Right kidney (tissue), 1 donor: ENCODE measurements around the gene RNU6-9.

Experiments
- DNase-seq: peaks from one replicate; pipeline ENCODE4 v3.0.0-alpha.2; 2016

The RNU6-9 gene

DNA sequence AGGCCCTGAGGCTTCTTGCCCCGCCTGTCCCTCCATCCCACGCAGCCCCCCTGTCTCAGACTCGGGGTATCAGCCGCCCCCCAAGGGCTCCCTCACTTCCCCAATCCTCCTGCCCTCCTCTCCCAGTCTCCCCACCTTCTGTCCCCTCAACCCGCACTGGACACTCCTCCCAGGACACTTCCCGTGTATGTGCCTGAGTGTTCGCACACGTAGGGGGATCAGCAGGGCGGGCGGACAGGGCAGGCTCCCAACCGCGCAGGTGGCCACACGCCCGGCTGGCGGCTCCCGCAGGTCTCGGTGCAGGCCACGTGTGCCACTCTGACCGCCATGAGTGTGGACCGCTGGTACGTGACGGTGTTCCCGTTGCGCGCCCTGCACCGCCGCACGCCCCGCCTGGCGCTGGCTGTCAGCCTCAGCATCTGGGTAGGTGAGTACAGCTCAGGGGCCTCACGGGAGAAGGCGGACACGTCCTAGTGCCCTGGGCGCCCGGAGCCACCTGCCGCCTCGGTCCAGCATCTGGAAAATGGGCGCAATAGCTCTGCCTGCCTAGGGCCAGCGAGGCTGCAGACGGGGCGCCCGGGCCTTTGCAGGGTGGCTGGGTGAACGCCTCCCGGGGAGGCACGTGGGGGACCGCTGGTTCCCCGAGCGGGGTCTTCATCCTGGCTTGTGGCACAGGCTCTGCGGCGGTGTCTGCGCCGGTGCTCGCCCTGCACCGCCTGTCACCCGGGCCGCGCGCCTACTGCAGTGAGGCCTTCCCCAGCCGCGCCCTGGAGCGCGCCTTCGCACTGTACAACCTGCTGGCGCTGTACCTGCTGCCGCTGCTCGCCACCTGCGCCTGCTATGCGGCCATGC, 26.1 kb downstream of the RNU6-9 start:
- DNase-seq = peak; percentile 71

DNA sequence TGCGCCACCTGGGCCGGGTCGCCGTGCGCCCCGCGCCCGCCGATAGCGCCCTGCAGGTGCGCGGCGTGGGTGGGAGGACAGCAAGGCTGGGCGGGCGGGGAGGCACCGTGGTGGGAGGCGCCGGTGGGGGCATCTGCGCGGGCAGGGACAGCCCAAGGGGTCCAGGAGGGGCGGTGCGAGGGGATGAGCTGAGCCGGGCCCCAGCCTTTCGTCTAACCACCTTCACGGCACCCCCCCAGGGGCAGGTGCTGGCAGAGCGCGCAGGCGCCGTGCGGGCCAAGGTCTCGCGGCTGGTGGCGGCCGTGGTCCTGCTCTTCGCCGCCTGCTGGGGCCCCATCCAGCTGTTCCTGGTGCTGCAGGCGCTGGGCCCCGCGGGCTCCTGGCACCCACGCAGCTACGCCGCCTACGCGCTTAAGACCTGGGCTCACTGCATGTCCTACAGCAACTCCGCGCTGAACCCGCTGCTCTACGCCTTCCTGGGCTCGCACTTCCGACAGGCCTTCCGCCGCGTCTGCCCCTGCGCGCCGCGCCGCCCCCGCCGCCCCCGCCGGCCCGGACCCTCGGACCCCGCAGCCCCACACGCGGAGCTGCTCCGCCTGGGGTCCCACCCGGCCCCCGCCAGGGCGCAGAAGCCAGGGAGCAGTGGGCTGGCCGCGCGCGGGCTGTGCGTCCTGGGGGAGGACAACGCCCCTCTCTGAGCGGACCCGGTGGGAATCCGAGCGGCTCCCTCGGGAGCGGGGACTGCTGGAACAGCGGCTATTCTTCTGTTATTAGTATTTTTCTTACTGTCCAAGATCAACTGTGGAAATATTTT, 27.0 kb downstream of the RNU6-9 start:
- DNase-seq = no peak

DNA sequence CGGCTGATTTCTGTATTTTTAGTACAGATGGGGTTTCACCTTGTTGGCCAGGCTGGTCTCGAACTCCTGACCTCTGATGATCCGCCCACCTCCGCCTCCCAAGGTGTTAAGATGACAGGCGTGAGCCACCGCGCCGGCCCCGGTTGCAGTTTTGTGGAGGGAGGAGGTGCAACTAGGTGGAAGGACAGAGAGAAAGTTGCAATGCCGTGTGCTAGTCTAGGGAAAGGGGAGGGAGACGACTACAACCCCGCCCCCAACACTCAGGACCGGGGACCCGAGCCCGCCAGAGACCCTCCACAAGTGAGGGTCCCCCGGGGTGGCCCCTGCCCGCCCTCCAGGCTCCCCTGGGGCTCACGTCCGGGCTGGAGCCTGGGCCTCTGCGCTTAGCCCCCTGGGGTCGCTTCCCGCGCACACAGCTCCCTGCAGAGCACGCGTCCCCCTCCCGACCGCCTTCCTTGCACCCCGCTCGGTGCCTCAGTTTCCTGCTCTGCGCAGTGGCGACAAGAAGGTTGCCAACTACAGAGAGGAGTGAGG, 31.3 kb downstream of the RNU6-9 start:
- no peak for DNase-seq

DNA sequence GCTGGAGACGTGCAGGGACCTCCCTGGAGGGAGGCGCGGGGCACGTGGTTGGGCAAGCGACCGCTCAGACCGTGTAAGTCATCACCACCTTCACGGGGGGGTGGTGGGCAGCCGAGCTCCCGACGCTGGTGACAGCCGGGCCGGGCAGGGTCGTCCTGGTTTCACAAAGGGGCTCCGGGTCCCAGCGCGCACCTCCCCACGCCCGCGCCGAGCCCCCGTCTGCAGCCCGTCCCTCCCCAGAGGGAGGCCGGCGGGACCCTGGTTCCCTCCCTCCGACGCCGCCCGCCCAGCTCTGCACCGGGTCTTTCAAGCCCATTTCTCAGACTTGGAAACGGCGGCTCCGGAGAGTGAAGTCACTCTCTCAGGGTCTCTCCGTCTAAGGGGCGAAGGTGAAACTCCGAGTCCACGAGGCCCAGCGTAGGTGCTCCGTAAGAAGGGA, 31.8 kb downstream of the RNU6-9 start:
- DNase-seq = peak; percentile 79

DNA sequence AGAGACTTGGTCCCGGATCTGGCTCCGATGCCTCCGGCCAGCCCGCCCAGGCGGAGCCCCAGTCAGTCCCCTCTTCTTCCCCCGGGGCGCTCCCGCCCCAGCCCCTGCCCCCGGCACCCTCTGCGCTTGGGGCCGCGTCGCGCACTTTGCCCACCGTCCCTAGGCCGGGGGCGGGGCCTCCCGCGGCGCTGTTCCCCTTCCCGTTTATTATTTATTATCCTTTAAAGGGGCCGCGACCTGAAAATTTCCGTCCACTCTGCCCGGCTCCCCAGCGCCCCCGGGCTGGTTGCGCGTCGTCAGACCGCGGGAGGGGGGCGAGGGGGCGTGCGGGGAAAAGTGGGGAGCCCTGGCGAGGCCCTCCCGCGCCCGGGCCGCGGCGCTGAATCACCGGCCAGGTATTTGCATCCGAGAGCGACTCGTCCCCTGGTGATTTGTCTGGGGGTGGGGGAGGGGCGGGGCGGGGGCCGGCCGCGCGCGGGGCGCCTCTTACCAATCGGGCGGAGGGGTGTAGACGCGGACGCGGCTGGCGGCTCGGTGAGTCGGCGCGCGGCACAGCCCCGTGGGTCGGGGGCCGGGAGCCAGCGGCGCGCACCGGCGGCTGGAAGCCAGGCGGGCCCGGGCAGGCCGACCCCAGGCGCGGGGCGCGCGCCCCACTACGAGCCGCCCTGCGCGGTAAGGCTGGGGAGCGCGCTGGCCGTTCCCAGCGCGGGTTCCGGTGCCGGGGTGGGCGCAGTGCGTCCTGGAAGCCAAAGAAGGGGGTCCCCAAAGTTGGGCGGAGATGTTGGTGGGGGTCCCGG, 32.4 kb downstream of the RNU6-9 start, which contains the start of gene ARID3A:
ARID3A (plus strand) TSS at position 510 of the 797 bp plus-strand sequence. CDS start 3,494 bp downstream, outside the sequence.
- peak; percentile 81 for DNase-seq

DNA sequence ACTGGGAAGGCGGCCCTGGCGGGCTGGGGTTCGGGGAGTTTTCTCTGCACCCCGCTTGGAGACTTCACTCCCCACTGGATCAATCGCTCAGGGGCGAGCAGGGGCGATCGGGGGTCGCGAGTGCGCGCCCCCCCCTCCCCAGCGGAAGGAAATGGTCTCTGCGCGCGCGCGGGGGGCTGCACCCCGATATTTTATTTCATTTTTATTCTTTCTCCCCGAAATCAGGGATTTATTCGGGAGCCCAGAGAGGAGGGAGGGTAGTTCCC, 33.0 kb downstream of the RNU6-9 start:
- peak; percentile 71 for DNase-seq

DNA sequence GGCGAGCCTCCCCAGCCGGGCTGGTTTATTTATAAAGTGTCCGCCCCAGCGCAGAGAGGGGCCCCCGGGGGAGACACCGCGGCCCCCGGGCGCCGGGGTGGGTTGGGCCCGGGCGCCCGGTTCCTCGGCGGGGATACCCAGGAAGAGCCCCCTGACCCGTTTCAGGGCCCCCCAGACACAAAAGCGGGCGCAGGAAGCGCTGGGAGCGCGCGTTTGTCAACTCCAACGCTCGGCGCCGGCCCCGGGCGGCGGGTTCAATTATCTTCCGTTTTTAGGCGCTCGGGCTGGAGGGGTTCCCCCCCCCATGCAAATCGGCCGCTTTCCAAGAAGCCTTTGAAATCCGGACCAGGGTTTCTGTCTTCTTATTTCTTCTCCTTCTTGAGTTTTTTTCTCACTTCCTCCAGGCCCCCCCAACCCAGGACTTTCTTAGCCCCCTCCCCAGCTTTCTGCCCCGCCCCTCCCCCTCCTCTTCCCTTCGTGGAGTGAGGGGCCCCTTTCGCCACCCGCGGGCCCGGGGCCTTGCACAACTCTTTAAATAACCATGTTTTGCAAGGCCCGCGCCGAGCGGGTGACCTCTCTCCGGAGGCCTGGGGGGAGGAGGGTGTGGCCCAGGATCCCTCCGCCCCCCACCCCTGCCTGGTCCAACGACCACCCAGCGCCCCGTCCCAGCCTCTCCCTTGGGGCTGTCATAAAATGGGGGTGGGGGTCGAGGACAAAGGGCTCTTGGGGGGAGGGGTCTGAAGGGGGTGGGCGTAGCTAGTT, 33.5 kb downstream of the RNU6-9 start:
- peak; percentile 69 for DNase-seq

DNA sequence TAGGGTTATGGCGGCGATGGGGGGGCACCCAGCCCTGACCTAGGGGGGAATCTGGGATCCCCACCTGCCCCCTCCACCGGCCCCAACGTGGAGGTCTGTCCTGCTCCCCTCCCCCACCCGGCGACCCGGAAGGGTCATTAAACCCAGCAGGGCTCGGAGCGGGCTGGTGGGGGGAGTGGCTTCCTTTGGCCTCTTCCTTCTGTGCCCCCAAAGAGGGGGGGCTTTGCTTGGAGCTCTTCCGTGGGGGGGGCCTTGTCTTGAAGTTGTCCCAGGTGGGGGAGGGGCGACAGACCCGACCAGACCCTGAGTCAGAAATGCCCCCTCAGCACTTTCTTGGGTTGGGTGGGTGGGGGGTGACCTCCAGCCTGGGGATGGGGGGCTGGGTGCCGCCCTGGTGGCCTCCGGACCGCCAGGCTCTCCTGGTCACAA, 34.1 kb downstream of the RNU6-9 start:
- DNase-seq = no peak

DNA sequence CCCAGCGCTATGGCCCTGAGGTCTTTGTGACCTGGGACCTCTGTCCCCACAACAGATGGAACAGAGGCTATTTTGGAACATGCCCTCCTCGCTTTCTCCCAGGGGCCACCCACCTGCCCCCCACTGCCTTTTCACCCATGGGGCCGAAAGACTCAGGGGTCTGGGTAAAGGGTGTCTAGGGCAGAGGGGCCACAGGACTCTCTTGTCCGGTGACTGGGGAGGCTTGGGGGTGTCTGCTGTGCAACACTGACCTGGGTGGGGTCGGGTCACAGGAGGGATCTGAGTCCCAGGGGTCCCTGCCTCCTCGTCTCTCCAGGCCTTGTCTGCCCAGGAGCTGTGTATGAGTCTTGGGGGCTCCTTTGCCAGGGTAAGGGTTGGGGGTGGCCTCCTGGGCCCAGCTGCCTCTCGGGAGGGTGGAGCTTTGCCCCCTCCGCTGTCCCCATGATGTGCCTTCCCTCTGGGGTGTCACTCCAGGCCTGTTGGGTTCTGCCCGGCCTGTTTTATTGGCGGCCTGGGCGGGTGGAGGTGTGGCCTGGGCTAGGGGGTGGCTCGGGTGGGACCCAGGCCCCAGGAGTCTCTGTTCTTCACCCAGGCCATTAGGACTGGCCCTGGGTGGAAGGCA, 34.6 kb downstream of the RNU6-9 start:
- no peak for DNase-seq

DNA sequence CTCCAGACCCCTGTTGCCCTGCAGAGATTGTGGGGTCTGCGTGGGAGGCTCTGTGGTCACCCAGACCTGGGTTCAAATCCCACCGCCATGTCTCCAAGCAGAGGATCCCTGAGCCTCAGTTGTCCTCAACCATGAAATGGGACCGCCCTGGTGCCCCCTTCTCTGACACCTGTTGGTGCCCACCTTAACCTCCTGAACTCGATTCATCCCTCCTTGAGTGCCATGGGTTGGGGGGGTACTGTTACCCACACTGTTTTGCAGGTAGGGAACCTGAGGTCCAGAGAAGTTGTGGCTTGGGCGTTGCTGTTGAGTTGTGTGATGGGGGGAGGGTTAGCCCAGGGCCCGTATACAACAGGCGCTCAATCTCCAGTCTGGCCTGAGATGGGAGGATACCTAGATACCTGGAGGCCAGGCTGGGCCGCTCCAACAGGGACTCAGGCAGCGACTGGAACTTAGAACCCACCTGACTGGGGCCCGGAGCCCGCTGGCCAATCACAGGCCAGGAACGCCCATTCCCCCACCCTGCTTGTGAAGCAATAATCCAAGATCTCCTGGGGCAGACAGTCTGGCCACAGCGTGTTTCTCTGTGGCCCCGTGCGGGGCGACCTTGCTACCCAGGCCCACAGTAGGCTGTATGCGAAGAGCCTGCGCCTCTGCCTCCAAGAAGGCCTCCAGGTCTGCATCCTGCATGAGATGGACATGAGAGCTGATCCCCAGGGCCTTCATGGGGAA, 35.4 kb downstream of the RNU6-9 start:
- no peak for DNase-seq

DNA sequence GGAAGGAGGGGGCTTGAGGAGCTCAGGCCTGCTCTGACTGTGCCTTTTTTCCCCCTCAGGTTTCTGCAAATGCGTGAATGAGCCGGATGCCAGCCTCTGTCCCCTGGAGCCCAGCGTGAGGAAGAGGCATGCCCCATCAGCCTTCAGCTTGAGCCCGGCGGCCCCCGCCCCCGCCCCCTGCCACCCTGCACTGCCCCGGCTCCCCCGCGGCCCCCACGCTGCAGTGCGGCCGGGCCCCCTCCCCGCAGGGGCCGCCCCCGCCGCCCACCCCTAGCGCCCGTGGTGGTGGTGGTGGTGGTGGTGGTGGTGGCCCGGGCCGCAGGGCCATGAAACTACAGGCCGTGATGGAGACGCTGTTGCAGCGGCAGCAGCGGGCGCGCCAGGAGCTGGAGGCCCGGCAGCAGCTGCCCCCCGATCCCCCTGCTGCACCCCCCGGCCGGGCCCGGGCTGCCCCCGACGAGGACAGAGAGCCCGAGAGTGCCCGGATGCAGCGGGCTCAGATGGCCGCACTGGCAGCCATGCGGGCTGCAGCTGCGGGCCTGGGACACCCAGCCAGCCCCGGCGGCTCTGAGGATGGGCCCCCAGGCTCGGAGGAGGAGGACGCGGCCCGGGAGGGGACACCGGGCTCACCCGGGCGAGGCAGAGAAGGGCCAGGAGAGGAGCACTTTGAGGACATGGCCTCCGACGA, 36.1 kb downstream of the RNU6-9 start:
- DNase-seq = no peak

DNA sequence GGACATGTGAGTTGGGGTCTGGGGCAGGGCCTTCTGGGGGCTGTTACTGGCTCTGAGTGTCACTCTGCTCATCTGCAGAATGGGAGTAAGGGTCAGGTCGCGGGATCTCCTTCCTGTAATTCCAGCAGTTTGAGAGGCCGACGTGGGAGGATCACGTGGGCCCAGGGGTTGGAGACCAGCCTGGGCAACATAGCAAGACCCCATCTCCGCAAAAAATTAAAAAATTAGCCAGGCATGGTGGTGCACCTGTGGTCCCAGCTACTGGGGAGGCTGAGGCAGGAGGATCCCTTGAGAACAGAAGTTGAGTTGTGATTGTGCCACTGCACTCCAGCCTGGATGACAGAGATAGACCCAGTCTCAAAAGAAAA, 36.6 kb downstream of the RNU6-9 start:
- DNase-seq = no peak

DNA sequence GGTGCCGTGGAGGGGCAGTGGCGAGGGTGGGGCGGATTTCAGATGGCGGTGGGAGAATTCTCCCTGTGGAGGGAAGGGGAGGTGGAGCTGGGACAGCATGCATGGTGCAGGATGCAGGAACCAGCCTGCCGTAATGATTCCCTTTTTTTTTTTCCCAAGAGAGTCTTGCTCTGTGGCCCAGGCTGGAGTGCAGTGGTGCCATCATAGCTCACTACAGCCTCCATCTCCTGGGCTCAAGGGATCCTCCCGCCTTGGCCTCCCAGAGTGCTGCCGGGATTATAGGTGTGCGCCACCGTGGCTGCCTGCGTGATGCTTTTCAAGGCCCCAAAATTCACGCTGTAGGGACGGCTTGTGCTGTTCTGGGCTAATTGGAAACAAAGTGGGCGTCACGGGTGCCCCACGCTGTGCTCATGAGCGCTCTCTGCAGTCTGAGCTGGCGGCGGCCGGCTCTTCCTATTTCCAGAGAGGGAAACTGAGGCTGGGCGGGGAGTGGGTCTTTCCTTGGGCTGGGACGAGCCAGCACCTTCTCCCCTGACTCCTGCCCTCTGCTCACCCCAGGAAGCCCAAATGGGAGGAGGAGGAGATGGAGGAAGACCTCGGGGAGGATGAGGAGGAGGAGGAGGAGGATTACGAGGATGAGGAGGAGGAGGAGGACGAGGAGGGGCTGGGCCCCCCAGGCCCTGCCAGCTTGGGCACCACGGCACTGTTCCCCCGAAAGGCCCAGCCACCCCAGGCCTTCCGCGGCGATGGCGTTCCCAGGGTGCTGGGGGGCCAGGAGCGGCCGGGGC, 38.8 kb downstream of the RNU6-9 start:
- DNase-seq = no peak

DNA sequence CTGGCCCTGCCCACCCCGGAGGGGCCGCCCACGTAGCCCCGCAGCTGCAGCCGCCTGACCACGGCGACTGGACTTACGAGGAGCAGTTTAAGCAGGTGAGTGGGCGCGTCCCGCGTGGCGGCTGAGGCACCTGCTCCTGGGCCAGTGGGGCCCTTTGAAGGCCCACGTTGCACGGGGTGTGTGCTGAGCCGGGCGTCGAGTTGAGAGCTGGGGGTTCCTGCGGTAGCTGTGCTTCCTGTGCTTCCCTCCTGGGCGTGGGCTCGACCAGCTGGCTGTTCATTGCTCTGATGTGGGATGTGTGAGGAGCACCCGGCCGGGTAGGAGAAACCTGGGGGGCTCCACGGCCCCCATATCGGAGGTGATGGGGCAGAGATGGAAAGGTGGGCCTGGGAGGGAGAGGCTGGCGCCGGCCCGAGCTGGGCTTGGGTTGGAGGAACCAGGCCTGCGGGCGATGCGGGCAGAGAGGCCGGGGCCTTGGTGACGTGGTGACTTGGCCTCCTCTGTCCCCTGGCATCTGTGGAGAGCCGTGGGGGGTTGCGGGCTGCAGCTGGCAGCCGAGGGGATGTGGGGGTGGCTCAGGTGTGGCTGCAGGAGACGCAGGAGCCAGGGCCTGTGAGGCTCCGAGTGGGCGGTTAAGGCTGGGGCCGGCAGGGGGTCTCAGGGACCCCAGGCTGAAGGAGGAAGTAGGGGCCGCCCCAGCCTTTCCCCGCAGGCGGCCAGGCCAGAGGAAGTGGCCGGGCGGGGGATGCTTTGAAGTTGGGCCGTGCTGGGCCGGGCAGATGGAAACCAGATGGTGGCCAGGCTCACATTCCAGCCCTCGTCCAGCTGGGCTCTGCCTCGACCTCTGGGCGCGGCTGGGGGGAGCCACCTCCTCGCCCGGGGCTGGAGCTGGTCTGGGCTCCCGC, 39.6 kb downstream of the RNU6-9 start:
- peak; percentile 77 for DNase-seq

DNA sequence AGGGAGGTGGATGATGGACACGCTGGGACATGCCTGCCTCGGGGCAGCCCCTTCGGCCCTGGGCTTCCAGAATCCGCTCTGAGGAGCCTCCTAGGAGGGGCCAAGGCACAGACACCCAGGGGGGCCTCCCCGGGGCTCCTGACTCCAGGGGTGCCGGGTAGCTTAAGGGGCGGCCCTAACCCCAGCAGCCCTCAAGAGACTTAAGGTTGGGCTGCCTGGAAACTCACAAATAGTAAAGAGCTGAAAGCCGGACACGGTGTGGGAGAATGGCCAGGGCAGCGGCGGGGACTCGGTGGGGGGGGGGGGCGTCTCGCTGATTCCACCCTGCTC, 40.2 kb downstream of the RNU6-9 start:
- DNase-seq = no peak

DNA sequence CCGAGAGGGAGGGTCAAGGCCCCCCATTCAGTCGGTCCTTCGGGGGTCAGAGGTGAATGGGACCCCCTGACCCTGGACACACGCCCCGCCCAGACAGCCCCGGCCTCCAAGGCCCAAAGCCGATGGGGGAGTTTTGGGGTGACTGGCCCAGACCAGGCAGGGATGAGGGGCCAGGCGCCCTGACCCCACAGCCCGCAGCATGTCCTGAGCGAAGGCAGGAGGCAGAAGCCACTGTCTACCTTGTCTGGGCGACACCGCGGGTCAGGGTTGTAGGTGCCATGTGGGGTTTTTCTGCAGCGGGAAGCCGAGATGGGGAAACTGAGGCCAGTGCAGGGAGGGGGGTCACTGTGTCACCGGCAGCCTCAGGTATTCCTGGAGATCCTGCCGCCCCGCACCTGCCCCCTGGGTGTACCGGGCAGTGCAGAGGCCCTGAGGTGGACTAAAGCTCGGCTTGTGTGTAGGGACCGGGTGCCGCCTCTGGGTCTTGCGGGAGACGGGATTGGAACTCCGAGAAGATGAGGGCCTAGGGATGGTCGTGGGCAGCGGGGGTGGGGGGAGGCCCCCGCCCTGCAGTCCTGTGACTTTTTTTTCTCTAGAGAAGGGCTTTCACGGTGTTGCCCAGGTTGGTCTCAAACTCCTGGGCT, 41.0 kb downstream of the RNU6-9 start:
- no peak for DNase-seq

DNA sequence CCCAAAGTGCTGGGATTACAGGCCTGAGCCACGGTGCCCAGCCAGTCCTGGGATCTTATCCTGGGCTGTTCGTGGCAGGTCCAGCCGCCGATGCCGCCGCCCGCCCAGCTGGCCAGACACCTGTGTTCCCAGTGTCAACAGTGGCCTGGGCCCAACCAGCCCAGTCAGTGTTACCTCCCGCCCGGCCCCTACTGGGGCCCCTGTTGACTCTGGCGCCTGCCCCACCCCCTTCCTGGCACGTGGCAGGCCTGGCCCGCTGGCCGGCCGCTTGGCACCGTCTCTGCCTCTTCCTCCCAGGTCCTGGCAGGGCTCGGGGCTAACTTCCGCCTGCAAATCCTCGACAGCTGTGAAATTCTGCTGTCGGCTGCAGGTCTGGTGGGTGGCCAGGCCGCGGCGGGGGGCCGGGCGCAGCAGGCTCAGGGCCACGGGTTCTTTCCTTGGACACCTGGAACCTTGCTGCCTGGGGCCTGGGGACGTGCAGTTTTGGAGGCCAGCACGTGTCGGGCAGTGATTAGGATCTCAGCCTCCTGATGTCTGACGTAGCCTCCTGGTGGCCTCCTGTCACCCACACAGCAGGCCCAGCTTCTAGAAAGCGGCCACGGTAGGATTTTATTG, 41.7 kb downstream of the RNU6-9 start:
- peak; percentile 57 for DNase-seq
